Peyer's patch (tissue), 4 donors: ENCODE data around the gene AIG1.

Experiments used
- POLR2A ChIP-seq, 2 donors: fragments of 450-650 bp; IDR thresholded peaks; one replicate each; pipeline ENCODE4 v1.5.1; 2017; ENCODE audit warnings: antibody characterized with exemption in 2 of 2, mild to moderate bottlenecking in 2 of 2, moderate library complexity in 2 of 2
- TF ChIP-seq, protein P1 (sequence below), 6 experiments: fragments of 450-650 bp in 4 of 6; fragments of 200-600 bp in 2 of 6; sonication (generic) in 1 of 6; IDR thresholded peaks; one replicate each; pipeline ENCODE4 v1.5.1; 2017 to 2019; ENCODE audit warnings: antibody characterized with exemption in 6 of 6, mild to moderate bottlenecking in 3 of 6, moderate library complexity in 1 of 6

DNA sequence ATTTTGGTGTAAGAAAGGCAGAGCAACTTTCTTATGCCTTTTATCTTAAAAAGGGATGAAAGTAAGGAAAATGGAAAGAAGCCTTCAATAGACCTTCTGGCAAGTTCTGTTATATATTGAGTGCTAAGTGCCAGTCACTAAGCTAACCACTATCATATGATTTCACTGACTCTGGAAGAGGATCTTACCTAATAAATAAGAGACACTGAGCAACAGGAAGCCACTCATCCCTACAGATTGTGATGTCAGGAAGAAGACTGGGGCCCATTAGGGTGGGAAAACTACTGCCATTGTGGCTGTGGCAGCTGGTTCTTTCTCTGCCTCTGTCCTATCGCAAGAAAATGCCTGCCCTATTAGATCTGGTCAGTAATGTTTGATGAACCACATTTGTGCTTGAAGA lies 89.6 kb downstream of the AIG1 start:
- TF ChIP-seq POLR2A (IDR thresholded peaks at IDR 0.05): no peak
- TF ChIP-seq, protein P1, sequence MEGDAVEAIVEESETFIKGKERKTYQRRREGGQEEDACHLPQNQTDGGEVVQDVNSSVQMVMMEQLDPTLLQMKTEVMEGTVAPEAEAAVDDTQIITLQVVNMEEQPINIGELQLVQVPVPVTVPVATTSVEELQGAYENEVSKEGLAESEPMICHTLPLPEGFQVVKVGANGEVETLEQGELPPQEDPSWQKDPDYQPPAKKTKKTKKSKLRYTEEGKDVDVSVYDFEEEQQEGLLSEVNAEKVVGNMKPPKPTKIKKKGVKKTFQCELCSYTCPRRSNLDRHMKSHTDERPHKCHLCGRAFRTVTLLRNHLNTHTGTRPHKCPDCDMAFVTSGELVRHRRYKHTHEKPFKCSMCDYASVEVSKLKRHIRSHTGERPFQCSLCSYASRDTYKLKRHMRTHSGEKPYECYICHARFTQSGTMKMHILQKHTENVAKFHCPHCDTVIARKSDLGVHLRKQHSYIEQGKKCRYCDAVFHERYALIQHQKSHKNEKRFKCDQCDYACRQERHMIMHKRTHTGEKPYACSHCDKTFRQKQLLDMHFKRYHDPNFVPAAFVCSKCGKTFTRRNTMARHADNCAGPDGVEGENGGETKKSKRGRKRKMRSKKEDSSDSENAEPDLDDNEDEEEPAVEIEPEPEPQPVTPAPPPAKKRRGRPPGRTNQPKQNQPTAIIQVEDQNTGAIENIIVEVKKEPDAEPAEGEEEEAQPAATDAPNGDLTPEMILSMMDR (IDR thresholded peaks at IDR 0.05): no peak
